Vagina (tissue), 2 donors: Measurements from ENCODE around the gene MAML2.

Source experiments
- POLR2A ChIP-seq, 2 donors: fragments of 450-650 bp; IDR thresholded peaks; one replicate each; pipeline ENCODE4 v1.6.1; 2017; ENCODE audit warnings: antibody characterized with exemption in 2 of 2, mild to moderate bottlenecking in 2 of 2, moderate library complexity in 2 of 2
- TF ChIP-seq, protein P1 (sequence below), 3 experiments: fragments of 450-650 bp in 2 of 3; fragments of 200-600 bp in 1 of 3; sonication (generic) in 1 of 3; IDR thresholded peaks; one replicate each; pipeline ENCODE4 v1.5.1; 2017 to 2019; ENCODE audit warnings: antibody characterized with exemption in 3 of 3, mild to moderate bottlenecking in 2 of 3, moderate library complexity in 2 of 3

DNA sequence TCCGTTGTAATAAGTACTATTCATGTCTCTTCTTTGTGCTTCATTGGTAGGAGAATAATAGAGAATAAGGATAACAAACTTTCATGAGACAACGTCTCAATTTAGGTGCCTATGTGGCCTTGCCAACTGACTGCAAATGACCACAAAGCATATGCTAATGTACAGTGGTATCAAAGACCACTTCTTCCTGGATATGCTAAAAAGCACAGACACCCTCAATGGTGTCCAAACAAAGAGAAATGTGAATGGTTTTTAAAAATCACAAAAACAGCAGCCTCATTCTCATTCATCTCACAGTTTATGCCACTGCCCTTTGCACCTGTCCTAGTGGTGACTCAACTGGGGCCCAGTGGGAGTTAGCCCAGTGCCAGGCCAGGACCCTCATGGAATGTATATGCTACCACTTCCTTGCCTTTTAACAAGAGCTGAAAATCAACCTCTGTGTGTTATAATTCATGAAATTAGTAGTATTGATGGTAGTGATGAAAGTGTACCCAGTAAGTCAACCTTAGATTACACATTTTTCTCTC, 353.9 kb downstream of the MAML2 start:
- TF ChIP-seq POLR2A (IDR thresholded peaks at IDR 0.05): no peak
- TF ChIP-seq, protein P1, sequence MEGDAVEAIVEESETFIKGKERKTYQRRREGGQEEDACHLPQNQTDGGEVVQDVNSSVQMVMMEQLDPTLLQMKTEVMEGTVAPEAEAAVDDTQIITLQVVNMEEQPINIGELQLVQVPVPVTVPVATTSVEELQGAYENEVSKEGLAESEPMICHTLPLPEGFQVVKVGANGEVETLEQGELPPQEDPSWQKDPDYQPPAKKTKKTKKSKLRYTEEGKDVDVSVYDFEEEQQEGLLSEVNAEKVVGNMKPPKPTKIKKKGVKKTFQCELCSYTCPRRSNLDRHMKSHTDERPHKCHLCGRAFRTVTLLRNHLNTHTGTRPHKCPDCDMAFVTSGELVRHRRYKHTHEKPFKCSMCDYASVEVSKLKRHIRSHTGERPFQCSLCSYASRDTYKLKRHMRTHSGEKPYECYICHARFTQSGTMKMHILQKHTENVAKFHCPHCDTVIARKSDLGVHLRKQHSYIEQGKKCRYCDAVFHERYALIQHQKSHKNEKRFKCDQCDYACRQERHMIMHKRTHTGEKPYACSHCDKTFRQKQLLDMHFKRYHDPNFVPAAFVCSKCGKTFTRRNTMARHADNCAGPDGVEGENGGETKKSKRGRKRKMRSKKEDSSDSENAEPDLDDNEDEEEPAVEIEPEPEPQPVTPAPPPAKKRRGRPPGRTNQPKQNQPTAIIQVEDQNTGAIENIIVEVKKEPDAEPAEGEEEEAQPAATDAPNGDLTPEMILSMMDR (IDR thresholded peaks at IDR 0.05): no peak
